Common myeloid progenitor, CD34-positive (primary cell): Measurements from ENCODE around the gene ADD3.

Source experiments
- CTCF ChIA-PET: fragments of 350-600 bp; sonication (Branson Sonifier 250); formaldehyde crosslinking; loops from one replicate; lab custom pipeline; 2021; ENCODE audit warnings: antibody characterized with exemption; lab: Charles Lee
- POLR2A ChIA-PET: fragments of 350-600 bp; sonication (Branson Sonifier 250); formaldehyde crosslinking; loops from one replicate; lab custom pipeline; 2021; ENCODE audit warnings: antibody characterized with exemption; lab: Charles Lee
- DNase-seq, 3 donors: peaks; one replicate each; pipeline versions ENCODE4 v3.0.0 to v3.0.0-alpha.2; 2013
- H3K27ac ChIP-seq, 2 experiments: 1 replicate in 1 of 2; 2 replicates in 1 of 2; pipeline ENCODE4 v1.7.0; 2013; ENCODE audit warnings: inconsistent platforms in 2 of 2, low read length in 2 of 2, mild to moderate bottlenecking in 2 of 2, low read depth in 1 of 2, moderate library complexity in 1 of 2; ENCODE audit not compliant: severe bottlenecking in 2 of 2, insufficient read depth in 1 of 2, poor library complexity in 1 of 2
- H3K27me3 ChIP-seq, 5 experiments: replicated peaks in 2 of 5; 1 replicate in 3 of 5; 2 replicates in 2 of 5; pipeline versions ENCODE4 v1.6.1 to v1.7.0; 2013; ENCODE audit warnings: low read length in 4 of 5, mild to moderate bottlenecking in 2 of 5, moderate library complexity in 2 of 5, inconsistent platforms in 1 of 5; ENCODE audit not compliant: insufficient read depth in 5 of 5, control insufficient read depth in 4 of 5
- H3K36me3 ChIP-seq, 4 experiments: 1 replicate in 2 of 4; 2 replicates in 2 of 4; pipeline versions ENCODE4 v1.6.1 to v1.7.0; 2013; ENCODE audit warnings: low read length in 3 of 4, control low read depth in 1 of 4, mild to moderate bottlenecking in 1 of 4; ENCODE audit not compliant: control insufficient read depth in 4 of 4, insufficient read depth in 4 of 4
- H3K4me1 ChIP-seq, 4 experiments: 1 replicate in 3 of 4; 2 replicates in 1 of 4; pipeline versions ENCODE4 v1.6.1 to v1.7.1; 2013; ENCODE audit warnings: low read length in 3 of 4, mild to moderate bottlenecking in 3 of 4, control low read depth in 1 of 4, inconsistent platforms in 1 of 4, moderate library complexity in 1 of 4; ENCODE audit not compliant: control insufficient read depth in 4 of 4, insufficient read depth in 4 of 4; ENCODE audit errors: control extremely low read depth in 1 of 4
- H3K4me3 ChIP-seq, 7 experiments: 1 replicate in 4 of 7; 2 replicates in 3 of 7; pipeline versions ENCODE4 v1.5.1 to v1.7.0; 2013; ENCODE audit warnings: mild to moderate bottlenecking in 7 of 7, low read length in 6 of 7, moderate library complexity in 6 of 7, inconsistent platforms in 2 of 7, low read depth in 2 of 7, control low read depth in 1 of 7; ENCODE audit not compliant: insufficient read depth in 4 of 7, control insufficient read depth in 1 of 7; ENCODE audit errors: extremely low read depth in 1 of 7
- H3K9me3 ChIP-seq, 5 experiments: 1 replicate in 4 of 5; 2 replicates in 1 of 5; pipeline versions ENCODE4 v1.6.1 to v1.7.1; 2013; ENCODE audit warnings: low read length in 4 of 5, mild to moderate bottlenecking in 2 of 5, inconsistent platforms in 1 of 5, low read depth in 1 of 5, moderate library complexity in 1 of 5; ENCODE audit not compliant: control insufficient read depth in 4 of 5, insufficient read depth in 2 of 5; ENCODE audit errors: control extremely low read depth in 1 of 5
- WGBS: methylation state at CpG from one replicate; pipeline ENCODE4 v1.1.5; 2013; ENCODE audit not compliant: insufficient coverage; 5-methylcytosine and 5-hydroxymethylcytosine counted together

The ADD3 gene

GRCh38 chr10:110017907-110018306 is 10.1 kb downstream of the ADD3 start:
- H3K9me3 ChIP-seq = no peaks in the 10 kb centered on the region
- DNase-seq = no peak
- H3K4me1 ChIP-seq = peaks cover 4 to 21% (median 9%) of the 10 kb centered on the region in 4 experiments
- POLR2A ChIA-PET = interaction anchor here (0.6 kb wide), 1 partner anchor 126 kb away, joined by 5 read pairs; no protein-coding TSS in a partner anchor
- H3K4me3 ChIP-seq = no peak overlapping the region
- WGBS = 100% methylated on average over 1 of the region's 1 CpG
- no peaks in the 10 kb centered on the region for H3K27me3 ChIP-seq
- CTCF ChIA-PET = no interaction called here
- no peaks in the 10 kb centered on the region for H3K36me3 ChIP-seq
- no peak overlapping the region for H3K27ac ChIP-seq

- CTCF ChIA-PET = no interaction called here
- DNase-seq = no peak
- Histone ChIP-seq H3K4me1 (peaks cover 11 to 22% (median 13%) of the 10 kb centered on the region in 4 experiments), H3K27me3 (no peaks in the 10 kb centered on the region), H3K4me3 (no peak overlapping the region), H3K9me3 (no peaks in the 10 kb centered on the region), H3K36me3 (no peaks in the 10 kb centered on the region), H3K27ac (no peak overlapping the region)
- 100% methylated on average over 6 of the region's 6 CpGs for WGBS
- POLR2A ChIA-PET = no interaction called here
These were observed 12.5 kb downstream of the ADD3 start for GRCh38 chr10:110020265-110020664.

DNA sequence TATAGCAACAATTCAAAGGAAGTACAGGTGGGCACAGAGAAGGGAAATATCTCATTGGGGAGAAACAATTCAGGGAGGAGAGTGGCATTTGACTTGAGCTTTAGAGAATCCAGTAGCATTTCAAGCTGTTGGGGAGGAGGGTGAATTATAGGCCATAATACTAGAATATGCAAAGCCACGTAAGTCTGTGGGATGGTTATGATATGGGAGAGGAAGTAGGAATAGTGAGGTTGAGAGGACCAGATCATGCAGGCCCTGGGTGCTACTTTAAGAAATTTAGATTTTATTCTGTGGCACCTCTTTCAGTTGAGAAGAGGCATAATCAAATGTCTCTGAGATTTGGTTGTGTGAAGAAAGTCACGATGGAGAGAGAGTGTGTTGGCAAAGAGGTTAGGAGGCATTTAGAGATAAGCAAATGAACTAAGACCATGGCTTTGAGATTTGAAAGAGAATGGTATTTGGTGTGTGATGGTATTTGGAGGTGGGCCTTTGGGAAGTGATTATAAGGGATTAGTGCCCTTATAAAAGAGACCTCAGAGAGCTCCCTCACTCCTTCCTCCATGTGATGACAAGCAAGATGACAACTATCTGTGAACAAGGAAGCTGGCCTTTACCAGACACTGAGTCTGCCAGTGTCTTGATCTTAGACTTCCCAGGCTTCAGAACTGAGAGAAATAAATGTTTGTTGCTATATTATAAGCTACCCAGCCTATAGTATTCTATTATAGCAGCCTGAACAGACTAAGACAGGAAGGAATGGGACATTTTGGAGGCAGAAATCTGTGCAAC is 15.1 kb downstream of the ADD3 start:
- WGBS = 95% methylated on average over 2 of the region's 2 CpGs
- peaks cover 5 to 11% (median 10%) of the 10 kb centered on the region in 4 experiments for H3K4me1 ChIP-seq
- ChIA-PET CTCF (no interaction called here), POLR2A (no interaction called here)
- no peaks in the 10 kb centered on the region for H3K9me3 ChIP-seq
- no peaks in the 10 kb centered on the region for H3K36me3 ChIP-seq
- no peaks in the 10 kb centered on the region for H3K27me3 ChIP-seq
- no peak for DNase-seq
- H3K4me3 ChIP-seq = no peak overlapping the region
- no peak overlapping the region for H3K27ac ChIP-seq

DNA sequence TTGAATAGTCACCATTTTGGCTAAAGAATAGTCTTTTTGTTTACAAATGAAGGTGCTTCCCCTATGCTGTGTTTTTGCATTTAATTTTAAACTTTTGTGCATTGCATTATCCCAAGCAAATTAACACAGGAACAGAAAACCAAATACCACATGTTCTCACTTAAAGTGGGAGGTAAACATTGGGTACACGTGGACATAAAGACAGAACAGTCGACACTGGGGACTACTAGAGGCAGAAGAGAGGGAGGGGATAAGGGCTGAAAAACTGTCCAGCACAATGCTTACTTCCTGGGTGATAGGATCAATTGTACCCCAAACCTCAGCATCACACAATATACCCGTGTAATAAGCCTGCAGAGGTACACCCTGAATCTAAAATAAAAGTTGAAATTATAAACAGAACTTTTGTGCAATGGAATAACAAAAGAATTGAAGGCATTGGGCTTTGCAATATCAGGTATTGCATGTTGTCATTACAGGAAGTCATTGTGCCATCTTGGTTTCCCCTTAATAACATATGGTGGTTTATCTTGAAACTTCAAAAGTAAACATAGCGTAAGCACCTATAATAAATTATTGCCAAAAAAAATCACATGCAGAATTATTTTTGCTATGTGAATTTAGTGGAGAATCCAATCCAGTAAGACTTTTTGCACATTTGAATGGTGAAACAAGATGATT is 16.1 kb downstream of the ADD3 start:
- ChIA-PET CTCF (interaction anchor here (1.0 kb wide), 1 partner anchor 13 kb away, joined by 3 read pairs; no protein-coding TSS in a partner anchor), POLR2A (no interaction called here)
- Histone ChIP-seq H3K9me3 (no peaks in the 10 kb centered on the region), H3K36me3 (no peaks in the 10 kb centered on the region), H3K4me3 (no peak overlapping the region), H3K27me3 (no peaks in the 10 kb centered on the region), H3K4me1 (peaks cover 5 to 11% (median 10%) of the 10 kb centered on the region in 4 experiments), H3K27ac (no peak overlapping the region)
- WGBS = no CpG with 5 or more reads among the region's 4 CpGs
- DNase-seq = peak in 2 of 3 donors; percentile 28 to 54

- no peak overlapping the region for H3K27ac ChIP-seq
- no peaks in the 10 kb centered on the region for H3K27me3 ChIP-seq
- peaks cover 0 to 5% (median 0%) of the 10 kb centered on the region in 4 experiments for H3K4me1 ChIP-seq
- H3K4me3 ChIP-seq = no peak overlapping the region
- H3K9me3 ChIP-seq = no peaks in the 10 kb centered on the region
- WGBS = no CpG with 5 or more reads among the region's 2 CpGs
- H3K36me3 ChIP-seq = no peaks in the 10 kb centered on the region
- DNase-seq = no peak
- ChIA-PET POLR2A (no interaction called here), CTCF (interaction anchor here (1.4 kb wide), 2 partner anchors 14 to 53 kb away, joined by 3 to 4 read pairs; no protein-coding TSS in a partner anchor)
These were observed 21.7 kb downstream of the ADD3 start for GRCh38 chr10:110029450-110029849.

DNA sequence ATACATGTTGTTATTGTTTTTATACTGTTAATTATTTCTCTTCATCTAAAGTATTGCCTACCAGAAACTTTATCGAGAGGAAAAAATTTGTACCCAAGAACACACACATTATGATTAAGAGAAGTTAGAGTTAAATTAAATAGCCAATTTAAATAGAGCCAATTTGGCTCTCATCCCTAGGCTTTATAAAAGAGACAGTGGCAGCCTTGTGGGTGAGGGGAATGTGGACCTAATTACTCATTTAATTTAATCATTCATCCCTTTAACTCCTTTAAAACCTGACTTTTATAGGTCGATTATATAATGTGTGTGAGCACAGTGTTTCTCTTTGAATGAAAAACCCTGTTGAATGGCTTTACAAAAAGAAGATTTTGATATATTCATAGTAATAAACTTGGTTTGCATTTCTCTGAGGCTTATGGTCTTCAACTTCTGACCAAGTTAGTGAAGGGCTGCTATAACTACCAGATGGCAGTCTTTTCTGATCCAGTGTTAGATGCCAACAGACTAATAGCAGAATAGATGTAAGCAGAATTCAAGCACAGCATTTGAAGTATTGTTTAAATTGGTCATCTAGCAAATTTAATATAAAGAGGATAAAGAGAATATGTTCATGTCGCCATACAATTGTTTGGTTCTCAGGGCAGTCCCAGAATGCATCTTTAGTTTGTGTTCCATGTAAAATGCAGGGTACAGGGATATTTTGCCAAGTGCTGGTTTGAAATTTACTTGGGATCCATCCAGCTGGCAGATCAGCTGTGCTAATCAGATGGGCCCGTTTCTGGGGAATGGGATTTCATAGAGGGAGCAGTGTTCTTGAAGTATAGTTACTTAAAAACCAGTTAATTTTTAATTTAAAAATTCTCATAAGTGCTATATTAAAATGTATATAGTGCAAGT is 25.3 kb downstream of the ADD3 start:
- ChIA-PET CTCF (interaction anchor here (1.3 to 1.7 kb wide), 3 partner anchors 12 to 72 kb away, joined by 3 to 6 read pairs (median 3); no protein-coding TSS in a partner anchor), POLR2A (no interaction called here)
- DNase-seq = no peak
- Histone ChIP-seq H3K4me1 (peaks cover 0 to 13% (median 4%) of the 10 kb centered on the region in 4 experiments), H3K27me3 (no peaks in the 10 kb centered on the region), H3K9me3 (no peaks in the 10 kb centered on the region), H3K27ac (no peak overlapping the region), H3K4me3 (no peak overlapping the region), H3K36me3 (no peaks in the 10 kb centered on the region)
- 100% methylated on average over 1 of the region's 4 CpGs for WGBS
